SW480 (cell line): ENCODE measurements around the gene ANKRD50.
A peak's percentile ranks its signal among the peaks of the same experiment; 100 is the strongest.

Experiments used
- DNase-seq: peaks from one replicate; pipeline ENCODE4 v3.0.0-alpha.2; 2016; ENCODE audit warnings: low spot score

Gene ANKRD50, protein sequence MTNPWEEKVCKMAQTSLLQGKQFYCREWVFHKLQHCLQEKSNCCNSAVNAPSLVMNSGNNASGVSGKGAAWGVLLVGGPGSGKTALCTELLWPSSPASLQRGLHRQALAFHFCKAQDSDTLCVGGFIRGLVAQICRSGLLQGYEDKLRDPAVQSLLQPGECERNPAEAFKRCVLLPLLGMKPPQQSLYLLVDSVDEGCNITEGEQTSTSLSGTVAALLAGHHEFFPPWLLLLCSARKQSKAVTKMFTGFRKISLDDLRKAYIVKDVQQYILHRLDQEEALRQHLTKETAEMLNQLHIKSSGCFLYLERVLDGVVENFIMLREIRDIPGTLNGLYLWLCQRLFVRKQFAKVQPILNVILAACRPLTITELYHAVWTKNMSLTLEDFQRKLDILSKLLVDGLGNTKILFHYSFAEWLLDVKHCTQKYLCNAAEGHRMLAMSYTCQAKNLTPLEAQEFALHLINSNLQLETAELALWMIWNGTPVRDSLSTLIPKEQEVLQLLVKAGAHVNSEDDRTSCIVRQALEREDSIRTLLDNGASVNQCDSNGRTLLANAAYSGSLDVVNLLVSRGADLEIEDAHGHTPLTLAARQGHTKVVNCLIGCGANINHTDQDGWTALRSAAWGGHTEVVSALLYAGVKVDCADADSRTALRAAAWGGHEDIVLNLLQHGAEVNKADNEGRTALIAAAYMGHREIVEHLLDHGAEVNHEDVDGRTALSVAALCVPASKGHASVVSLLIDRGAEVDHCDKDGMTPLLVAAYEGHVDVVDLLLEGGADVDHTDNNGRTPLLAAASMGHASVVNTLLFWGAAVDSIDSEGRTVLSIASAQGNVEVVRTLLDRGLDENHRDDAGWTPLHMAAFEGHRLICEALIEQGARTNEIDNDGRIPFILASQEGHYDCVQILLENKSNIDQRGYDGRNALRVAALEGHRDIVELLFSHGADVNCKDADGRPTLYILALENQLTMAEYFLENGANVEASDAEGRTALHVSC (N-terminal part only)

DNA sequence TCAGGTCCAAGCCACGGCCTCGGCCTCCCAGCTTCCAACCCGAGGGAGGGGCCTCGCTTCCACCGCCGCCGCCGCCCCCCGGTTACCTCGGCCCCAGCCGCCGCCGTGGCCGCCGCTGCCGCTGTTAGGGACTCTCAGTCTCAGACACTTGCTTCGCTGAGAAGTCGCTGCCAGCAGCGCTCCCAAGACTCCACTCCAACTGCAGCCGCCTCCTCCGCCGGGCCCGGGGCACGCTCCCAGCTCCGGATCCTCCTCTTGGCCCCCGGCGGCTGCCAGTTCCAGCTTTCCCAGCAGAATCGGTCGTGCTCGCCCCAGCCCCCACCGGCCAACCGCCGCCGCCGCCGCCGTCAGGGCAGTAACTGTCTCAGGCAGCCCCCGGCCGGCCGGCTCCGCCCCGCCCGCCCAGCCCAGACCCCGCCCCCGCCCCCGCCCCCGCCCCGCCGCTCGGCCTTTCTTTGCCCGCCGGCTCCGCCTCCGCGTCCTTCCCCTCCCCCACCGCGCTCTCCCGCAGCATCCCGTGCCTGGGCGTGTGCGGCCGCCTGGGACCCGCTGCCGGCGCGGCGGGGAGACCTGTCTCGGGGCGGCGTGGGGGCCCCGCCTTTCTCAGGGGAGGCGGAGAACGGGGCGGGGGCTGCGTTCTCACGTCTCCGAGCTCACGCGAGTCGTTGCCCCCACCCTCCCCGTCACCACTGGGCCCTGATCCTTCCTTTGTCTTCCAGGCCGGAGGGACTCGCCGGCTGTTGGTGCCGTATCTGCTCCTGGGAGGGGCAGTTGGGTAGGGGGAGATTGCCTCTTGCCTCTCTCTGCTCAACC lies at the start of gene ANKRD50:
ANKRD50 (minus strand) TSS at position 361 of the 813 bp plus-strand sequence. CDS start 2,221 bp downstream, outside the sequence.
- peak; percentile 76 for DNase-seq

DNA sequence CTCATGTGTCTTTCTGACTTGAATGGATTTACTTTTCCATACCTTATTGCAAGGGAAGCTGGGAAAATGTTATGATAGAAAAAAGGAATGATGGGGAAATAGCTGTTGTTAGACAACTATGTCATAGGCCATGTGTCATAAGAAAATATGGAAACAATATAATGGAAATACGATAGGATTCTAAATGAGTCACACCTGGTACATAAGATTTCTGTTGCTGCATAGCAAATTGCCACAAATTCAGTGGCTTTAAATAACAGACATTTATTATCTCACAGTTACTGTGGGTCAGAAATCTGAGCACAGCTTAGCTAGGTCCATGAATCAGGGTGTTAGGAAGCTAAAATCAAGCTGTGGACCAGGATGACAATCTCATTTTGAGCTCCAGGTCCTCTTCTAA lies 44.6 kb upstream of the ANKRD50 start:
- no peak for DNase-seq

DNA sequence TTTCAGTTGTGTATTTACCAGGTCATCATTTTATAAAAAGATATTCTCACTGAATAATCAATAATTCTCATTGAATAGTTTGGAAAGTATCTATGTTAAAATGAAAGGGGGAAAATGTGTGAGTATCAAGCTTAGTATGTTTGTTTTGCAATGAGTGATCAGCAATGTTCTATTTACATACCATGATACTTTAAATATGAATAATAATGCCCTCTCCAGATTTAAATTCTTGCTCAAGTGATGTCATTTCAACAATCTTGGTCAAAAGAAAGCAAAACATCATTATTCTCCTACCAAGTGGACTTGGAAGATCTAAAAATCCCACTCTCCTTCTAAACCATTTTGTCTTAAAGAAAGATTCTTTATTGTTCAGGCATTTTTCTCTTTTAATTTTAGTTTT lies 42.1 kb upstream of the ANKRD50 start:
- no peak for DNase-seq

DNA sequence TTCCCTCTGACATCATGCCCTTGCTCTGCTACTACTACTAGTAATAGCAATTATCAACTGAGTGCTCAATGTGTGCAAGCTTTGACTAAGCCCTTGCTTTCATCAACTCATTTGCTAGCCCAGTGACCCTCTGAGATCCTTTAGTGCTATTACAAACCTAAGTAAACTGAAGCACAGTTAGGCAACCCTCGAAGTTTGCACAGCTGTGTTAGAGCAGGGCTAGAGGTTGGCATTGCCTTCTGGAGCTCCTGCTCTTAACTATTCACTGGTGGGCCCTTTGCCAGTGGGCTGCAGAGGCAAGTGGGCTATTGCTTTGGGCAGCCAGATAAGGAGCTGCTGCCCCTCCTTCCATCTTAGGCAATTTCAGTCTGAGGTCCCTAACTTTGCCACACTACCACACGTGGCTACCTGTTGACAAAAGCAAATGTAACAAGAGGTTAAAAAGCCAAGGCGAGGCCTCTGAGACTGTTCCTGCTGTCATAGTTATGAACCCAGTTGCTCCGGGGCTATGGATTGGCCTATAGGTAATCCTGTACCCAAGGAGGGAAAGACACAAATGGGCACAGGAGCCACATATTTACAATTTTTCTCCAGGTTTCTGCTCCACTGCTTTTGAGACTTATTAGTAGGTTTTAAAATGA lies 41.5 kb upstream of the ANKRD50 start:
- DNase-seq: no peak

DNA sequence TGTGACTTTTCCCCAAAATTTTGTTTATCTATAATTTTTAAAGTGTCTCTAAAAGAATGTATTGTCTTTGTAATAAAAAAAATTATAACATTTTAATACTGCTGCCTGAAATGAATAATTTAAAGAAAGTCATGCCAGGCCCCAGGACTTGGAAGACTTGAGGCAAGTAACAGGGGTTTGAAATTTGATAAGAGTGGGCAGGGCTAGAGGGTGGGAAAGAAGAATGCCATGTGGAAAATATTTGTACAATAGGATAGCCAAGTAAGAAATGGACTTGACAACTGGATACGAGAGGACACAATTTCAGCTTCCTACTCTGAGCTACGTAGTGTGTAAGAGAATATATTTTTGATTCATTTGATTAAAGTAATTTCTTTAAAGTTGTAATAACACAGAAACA lies 36.9 kb upstream of the ANKRD50 start:
- DNase-seq: no peak

DNA sequence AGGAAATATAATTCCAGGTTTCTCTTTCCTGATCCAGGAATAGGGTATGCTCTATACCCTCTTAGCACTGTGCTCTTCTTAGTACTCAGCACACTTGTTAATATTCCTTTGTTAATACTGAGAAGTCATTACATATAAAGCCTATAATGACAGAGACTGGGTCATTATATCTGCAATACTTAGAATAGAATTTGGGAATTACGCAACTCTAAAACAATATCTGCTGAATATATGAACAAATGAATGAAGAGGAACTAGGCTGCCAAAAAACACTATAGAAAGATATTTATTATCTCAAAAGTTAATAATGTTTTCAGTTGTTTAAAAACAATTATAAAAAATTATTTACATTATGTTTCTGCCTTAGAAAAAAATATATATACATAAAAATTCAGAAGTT lies 36.4 kb upstream of the ANKRD50 start:
- no peak for DNase-seq

DNA sequence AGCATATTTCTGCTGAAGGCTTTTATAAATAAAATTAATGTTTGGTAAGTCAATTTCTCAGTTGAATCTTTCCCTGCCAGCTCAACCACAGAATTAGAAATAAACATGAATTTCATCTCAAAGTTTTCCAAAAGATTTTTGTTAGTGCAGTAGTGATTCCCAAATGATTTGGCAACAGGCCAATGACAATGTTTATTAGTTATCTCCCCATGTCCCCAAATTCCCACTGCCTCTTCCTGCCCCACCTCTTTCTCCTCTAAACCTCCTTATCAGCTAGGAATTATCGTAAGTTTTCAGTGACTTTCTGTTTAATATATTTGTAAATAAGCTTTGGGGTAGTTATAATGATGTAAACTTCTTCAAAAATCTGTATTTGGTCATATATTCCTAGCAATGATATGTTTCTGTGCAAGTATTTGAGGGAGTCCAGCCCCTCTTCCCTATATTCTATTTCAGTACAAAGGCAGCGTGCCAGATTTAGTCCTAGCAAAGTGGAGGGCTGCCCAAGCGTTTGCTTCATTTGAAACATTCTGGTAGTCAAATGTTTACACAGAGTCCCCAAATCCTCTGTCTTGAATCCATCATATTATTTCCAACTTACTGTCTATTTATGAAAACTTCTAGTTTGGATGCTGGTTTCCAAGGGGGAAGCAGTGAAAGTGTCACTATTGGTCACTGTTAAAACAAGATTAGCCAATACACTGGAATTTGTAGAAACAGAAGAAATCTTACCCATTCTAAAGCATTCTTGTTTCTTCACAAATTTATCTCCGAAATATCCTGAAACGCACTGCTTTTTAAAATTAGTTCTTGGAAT lies 33.7 kb upstream of the ANKRD50 start:
- DNase-seq: no peak

DNA sequence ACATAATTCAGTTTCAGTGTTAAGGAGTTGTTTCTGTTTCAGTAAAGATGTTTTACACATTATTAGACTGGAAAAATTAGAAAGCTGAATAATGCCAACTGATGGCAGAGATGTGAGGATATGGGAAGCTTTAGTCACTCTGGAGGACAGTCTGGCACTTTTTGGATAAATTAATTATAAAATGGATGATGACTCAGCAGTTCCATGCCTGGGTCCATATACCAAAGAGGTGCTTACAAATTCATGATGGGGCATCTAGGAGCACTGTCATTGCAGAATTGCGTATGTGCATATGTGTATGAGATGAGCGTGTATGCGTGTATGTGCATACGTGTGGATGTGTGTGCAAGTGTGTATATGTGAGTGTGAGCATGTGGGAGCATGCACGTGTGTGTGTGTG lies 31.2 kb upstream of the ANKRD50 start:
- DNase-seq: no peak

DNA sequence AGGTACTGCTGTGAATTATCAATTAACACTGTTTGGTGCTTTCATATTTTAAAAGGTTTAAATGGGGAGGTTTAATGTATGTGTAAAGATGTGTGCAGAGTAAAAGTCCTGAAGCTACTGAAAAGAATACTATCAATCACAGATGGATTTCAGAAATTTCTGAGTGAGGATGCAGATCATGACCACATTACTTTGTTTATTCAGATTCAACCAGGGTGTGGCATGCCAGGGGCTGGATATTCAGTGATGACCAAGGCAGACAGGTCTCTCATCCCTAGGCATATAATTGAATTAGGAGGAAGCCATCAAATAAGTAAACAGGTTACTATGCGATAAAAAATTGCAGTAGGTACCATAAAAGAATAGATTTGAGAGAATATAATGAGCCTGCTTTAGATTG lies 28.0 kb upstream of the ANKRD50 start:
- no peak for DNase-seq

DNA sequence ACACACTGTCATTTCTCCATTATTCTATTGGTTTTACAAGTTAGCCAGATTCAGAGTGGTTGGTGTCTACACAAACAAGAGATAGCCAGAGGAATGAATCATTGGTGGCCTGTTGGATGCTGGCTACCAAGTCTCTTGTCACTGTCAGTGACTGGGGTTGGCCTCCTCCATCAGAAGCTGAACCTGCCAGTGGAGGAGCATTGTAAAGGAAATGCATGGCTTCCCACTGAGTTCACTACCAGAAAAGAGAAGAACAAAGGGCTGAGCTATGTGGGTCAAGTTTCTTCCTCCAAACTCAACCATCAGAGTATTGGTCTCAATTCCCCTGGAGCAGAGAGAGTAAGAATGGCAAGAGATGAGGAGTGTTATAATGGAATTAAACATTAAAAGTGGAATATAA lies 26.5 kb upstream of the ANKRD50 start:
- no peak for DNase-seq

DNA sequence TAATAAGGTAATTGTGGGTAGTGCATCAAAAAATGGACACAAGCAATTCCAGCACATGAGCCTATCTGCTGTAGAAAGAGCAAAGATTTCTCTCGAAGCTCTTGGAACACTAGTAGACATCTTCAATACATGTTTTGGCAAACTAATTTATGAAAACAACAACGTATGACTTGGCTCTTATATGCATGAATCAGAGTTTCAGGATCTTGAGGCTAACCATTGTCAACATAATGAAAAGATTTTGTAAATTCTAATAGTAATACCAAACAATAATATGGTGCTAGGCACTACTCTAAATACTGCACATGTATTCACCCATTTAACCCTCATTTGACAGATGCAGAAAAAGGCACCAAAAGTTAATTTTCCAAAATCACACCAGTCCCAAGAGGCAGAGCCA lies 25.1 kb upstream of the ANKRD50 start:
- no peak for DNase-seq

DNA sequence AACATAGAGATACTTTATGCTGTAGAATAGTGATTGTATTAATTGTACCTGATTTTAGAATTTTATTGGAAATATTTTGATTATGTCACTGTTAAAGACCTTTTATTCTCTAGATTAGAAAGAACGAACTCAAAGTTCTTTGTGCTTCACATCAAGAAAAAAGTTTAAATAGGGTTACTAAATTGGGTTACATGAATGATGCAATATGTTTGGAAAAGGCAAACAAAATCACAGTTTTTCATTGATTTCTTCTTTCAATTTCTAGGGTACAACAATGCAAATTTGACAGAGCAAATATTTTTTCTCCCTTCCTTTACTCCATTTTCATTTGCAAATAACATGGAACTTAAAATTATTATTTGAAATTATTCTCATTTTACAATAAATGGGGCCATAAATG lies 24.0 kb upstream of the ANKRD50 start:
- no peak for DNase-seq

DNA sequence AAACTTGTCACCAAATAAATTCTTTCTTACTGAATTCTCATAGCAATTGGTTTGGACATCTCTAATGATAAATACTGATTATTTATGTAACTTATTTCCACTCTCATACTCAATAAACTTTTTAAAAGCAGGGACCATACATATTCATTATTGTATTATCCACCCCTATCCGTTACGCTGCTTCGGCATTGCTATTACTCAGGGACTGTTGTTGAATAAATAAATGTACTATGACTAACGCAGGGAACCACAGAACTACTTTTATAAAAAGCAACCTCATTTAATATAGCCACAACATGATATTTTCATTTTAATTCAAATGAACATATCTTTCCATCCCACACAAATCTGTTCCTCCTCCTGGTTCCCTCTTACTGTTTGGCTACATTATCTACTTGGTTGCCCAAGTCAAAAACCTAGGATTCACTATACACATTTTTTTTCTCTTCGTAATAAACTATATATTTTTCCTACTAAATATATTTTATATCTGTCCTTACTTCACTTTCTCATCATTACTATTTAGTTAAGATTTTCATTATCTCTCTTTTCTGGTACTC lies 14.9 kb upstream of the ANKRD50 start:
- DNase-seq: no peak

DNA sequence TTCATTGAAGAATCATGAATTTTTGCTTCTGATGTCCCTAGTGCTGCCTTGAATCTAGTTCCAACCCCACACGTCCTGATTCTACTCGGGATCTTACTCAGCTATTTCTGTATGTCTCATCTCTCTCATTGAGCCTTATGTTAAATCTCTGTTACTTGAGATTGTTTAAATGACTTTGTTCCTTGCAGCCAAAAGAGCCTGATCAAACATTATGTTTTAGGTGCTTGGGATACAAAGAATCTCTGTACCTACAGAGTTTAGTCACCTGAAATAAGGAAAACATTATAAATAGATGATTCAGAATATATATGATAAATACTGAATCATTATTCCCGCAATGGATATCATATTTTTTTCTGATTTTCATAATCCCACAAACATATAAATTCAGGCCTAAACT lies 13.7 kb upstream of the ANKRD50 start:
- DNase-seq: no peak

DNA sequence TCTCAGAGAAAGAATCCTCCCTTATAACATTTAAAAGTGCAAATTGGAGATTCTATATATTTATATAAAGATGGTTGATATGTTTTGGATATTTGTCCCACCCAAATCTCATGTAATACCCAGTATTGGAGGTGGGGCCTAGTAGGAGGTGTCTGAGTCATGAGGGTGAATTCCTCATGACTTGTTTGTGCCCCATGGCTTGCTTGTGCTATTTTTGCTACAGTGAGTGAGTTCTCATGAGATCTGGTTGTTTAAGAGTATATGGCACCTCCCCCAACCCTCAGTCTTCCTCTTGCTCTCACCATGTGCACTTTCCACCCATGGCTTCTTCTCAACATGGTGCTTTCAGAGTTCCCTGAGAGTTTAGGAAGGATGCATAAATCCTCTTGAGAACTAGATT lies 9.5 kb upstream of the ANKRD50 start:
- no peak for DNase-seq

DNA sequence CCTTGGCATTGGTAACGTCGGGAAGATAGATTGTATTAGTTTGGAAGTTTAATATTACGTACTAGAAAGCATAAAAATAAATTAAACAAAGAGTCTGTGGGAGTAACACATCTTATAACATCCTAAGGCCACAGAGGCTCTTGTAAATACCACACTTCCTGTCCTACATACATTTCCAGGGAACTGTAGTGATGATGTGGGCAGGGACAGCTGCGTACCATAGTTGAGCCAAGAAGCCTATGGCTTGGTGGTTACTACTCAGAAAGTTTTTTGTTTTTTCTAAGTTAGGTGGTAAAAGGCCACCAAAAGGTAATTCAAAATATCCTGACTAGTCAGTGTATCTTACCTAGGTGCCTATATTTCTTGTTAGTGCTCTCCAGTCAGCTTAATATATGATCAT lies 4.6 kb upstream of the ANKRD50 start:
- no peak for DNase-seq

DNA sequence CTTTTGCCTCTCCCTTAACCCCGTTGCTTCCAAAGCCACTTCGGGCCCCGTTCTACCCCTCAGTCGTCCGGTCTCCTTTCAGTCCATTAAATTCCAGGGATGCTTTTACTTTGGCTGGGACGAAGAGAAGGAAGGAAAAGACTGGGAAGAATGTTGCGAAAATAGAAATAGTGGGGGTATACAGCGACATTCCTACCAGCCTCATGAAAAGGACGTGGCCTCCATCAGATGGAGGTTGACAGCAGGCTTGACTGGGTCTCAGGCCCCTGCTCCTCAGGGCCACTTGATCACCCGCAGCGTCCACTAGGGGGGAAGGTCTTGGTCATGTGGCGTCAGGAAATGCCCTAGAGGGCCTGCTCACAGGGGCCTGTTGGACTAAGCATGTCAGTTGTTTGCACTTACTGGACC lies 657 bp upstream of the ANKRD50 start:
- peak; percentile 72 for DNase-seq

DNA sequence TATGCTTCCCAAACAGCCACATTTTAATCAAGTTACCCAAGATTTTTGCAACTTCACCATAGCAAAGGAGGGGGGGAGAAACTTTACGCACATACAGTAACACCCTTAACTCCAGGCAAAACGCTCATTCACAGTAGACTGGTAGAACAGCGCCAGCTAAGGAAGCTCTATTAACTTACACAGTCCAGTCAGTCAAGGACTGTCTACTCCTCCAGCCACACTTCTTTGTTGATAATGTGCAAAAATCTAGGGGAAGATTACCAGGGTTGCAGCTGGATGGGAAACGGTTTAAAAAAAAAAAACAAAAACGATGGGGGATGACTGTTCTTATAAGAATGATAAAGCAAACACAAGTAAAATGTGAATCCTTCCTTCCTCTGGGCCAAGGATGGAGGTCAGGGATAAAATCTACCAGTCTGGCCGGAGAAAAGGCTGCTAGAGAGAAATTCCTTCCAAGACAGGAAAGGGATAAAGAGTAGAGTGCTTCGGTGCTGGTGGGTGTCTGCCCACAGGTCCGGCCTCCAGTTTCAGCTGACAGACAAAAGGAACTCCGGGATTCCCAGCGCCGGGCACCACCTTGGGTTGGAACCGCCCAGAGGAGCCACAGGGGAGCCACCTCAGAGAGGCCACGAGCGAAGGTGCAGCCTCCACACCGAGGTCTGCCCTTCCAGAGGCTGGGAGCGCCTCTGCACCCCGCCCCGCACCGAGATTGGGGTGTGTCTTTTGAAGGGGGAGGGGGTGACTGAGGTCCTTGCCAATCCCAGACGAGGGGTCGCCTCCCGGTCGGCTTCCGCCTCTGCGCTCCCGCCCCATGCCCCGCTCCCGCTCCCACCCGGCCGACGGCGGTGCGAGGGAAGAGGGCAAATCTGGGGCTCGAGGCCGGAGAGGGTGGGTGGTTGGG lies 811 bp downstream of the ANKRD50 start:
- peak; percentile 55 for DNase-seq

DNA sequence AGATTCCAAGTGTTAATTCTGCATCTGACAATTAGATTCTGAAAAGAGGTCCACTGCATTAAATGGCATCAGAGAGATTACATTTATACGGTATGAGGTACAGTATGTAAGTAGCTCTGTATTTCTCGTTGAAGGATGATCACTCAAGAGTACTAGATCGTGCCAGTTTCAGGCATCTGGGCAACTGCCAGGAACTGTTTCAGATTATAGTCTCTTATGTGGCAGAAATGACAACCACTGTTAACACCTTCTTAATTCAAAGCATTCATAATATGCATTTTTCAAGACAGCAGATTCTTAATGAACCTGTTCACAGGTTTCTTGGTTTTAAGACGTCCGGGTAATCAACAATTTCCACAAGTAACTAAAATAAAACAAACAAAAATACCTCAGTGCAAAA lies 1.6 kb downstream of the ANKRD50 start:
- DNase-seq: no peak
